NCI-H446 (cell line): ENCODE data around the gene ARHGEF39.
A peak's percentile ranks its signal among the peaks of the same experiment; 100 is the strongest.
"Not testable (repeated sequence)": the region's sequence is repeated elsewhere in the genome, so short reads cannot be mapped to it uniquely, and the experiment has no call there.

Source experiments
- DNase-seq, 2 experiments: peaks; one replicate each; lab custom pipeline; 2025; lab: John Stamatoyannopoulos, UW

ARHGEF39 gene

DNA sequence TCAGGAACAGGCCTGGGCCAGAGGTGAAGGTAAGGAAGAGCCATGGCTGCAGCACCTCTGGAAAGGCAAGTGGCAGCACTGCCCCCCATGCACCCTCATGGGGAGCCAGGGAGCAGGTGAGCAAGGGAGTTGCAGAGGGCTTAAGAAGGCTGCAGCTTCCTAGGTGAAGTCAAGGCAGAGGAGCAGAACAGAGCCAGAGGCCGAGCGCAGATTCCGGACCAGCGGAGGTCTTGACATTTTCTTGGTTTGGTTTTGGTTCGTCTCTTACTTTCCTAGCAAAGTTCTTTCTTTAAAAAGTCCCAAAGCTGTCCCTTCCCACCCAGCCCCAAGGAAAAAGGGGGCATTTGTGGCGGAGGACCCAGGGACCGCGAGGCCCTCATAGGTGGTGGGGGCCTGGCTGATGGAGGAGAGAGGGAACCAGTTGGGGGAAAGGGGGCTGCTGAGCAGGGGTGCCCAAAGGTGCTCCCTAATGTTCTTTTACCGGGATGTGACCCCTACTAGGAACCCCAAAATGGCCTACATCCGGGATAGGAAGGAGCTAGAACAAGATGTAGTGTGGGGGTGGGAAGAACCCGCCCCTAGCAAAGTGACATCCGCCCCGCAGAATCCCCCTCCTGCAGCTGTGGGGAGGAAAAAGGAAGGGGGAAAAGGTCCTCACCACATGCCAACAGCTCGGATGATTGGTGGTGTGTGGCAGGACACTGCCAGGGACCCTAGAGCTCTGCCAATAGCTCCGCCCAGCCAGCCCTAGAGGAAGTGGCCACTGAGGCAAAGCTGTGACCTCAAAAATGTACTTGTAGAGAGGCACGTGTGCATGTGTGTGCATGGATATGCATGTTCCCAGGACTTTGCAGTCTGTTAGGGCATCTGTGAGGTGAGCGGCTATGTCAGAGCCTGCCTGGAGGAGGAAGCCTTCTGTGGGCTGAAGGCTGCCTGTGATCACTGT lies 45.9 kb downstream of the ARHGEF39 start:
- no peak for DNase-seq

- no peak for DNase-seq
Observed at GRCh38 chr9:35618325-35618727, 46.7 kb downstream of the ARHGEF39 start, which contains the start of gene CD72. TSS of gene CD72 (minus strand) at chr9:35618413. CDS start at chr9:35618303, 110 bp downstream.

DNA sequence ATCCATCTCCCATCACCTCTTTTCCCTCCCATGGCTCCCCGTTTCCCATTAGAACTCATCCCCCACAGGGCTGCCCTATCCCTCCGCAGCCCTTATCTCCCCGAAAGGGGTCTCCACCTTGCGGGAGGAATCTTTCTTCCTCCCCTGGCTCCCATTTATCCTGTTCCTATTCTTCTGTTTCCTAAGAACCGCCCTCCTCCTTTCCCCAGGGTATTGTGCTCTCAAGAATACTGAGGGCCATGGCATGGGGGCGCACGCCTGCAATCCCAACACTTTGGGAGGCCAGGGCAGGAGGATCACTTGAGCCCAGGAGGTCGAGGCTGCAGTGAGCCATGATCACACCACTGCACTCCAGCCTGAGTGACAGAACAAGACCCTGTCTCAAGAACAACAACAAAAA lies 47.4 kb downstream of the ARHGEF39 start:
- no peak for DNase-seq

DNA sequence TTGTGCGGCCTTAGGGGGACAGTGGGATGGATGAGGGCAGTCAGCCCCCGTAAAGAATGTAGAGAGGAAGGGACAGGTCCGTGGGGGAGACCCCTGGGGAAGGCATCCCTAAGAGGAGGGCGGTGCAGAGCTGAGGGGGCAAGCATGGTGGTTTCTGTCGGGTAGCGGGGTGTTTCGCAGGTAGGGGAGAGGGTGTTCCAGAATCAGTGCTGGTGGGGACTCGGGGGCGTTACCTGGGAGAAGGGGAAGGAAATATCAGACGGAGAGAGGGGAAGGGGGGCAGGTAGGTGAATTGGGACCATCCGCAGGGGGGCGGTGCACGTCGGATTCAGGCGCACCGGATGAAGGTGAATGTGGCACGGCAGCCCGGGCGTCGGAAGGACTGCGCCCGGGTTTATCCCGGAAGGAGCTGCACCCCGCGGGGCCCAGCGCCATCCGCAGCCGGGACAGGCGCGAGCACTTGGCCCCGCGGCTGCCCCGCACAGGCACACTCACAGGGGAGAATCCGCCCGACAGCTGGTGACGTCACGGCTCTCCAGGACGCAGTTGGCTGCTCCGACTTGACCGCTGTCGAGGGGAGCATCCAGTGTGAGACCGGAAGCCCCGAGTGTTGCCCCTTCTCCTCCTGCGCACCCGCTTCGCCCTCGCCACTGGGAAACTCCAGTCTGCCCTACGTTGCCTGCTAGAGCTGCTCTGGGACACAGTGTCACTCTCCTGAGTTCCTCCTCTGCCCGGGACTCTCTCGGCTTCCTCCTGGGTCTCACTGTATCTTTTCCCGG lies 48.1 kb downstream of the ARHGEF39 start:
- no peak for DNase-seq

DNA sequence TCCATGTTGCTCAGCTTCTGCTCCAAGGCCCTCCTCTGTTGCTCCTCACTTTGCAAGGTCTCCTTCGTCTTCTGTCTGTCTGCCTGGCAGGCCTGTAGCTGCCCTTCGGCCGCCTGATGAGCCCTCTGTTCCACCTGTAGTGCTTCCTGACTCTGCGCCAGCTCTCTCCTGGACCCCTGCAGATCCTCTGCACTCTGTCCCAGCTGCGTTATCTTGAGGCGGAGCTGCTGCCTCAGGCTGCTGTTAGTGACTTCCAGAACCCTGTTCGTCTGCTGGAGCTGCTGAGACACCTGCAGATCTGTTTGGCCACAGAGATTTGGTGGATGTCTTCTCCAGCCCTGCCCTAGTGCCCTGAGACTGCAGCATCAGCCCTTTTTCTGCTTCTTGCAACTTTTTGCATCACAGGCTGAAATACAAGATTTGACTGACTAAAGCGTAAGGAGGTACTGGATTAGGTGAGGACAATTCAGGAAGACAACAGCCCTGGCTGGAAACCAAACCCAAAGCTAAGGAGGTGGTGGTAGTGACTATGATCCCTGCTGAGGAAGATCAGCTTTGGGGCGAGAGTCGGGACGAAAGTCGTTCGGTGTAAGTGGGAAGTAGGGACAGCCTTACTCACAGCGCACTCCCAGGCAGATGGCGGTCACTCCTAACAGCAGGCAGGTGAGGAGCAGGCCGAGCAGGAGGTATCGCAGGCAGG lies 48.9 kb downstream of the ARHGEF39 start:
- no peak for DNase-seq

DNA sequence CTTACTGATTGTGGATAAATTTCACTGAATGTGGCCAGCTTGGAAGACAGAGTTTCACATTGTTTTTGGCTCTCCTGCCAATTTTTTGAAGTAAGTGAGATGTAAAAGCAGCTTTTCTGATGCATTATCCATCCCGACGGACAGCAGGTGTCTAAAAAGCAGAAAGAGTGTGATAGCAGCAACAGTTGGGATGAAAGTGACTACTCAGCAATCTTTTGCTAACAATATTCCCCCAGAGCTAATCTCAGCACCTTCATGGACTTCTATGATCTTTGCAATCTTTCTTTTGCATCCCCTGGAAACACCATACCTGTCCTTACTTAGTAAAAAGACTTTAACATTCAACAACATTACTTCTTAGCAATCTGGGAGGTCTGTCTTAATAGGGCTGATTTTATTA lies 52.2 kb downstream of the ARHGEF39 start:
- no peak for DNase-seq

DNA sequence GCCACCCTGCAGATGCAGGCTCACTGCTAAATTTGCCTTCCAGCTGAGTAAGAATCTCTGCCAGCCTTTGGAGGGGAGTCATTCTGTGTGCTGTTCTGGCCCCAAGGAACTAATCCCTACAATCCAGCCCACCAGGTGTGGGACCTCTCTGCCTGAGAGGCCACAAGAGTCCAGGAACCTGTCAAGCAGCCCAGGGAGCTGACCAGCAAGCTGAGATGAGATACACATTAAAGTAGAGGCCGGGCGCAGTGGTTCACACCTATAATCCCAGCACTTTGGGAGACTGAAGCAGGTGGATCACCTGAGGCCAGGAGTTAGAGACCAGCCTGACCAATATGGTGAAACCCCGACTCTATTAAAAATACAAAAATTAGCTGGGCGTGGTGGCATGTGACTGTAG lies 52.9 kb downstream of the ARHGEF39 start:
- not testable (repeated sequence) for DNase-seq

DNA sequence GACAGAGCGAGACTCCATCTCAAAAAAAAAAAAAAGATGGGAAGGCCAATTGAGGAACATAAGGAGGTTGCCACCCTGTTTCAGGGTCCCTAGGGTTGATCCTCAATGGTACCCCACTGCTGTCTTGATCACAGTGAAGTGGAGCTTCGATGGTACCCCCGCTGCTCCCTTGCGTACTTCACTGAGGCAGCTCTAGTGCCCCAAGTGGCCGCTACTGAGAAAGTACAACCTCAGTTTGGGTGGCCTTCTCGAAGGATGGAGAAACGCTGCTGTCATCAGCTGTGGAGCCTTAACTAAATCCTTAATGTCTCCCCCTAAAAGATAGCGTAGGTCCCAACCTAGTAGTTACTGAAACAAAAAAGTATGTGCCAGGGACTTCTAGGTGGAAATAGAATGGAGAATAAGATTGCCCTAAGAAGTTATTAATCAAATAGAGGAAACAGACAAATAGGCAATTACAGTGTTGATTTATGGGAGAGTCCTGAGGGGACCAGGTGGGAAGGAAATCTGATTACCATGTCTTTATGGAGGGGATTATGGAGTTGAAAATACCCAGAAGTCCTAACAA lies 53.7 kb downstream of the ARHGEF39 start:
- peak in 1 of 2 experiments; percentile 37 for DNase-seq

DNA sequence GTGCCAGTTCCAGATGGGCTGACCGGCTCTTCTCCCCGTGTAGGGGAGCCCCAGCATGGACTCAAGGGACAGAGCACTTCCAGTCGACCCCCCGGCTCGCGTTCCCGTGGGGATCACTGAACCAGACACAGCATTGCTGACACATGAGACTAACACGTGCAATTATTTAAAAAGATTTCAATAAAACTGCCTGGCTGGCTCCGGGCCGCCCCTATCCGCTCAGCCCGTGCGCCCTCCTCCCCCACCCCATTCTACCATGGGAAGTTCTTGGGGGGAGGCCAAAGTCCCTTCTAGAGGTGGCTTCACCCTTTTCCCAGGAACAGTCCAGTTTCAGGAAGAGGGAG lies 55.2 kb downstream of the ARHGEF39 start:
- no peak for DNase-seq
